Measurements from ENCODE around the gene MAP4K3.

Gene MAP4K3

DNA sequence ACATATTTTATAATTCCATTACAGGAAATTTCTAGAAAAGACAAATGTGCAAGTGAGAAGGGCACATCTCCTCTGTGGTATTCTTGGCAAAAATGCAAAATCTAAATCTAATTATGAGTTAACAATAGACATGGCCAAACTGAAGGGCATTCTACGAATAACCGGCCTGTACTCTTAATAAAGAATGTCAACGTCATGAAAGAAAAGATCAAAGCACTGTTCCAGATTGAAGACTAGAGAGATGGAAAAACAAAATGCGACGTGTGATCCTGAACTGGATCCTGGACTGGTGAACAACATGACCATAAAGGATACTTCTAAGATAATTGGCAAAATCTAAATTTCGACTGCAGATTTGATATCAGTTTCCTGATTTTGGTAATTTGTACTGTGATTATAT lies 196.3 kb downstream of the MAP4K3 start:
- H3K27ac ChIP-seq (replicated peaks) = no peak overlapping the region
- TF ChIP-seq CTCF (IDR thresholded peaks at IDR 0.05; ENCODE audit: insufficient read depth, low read length) (no peak), SPI1 (IDR thresholded peaks at IDR 0.05; ENCODE audit: borderline replicate concordance, low read depth) (no peak), GABPA (IDR thresholded peaks at IDR 0.05; ENCODE audit: low read depth) (no peak), POLR2AphosphoS5 (IDR thresholded peaks at IDR 0.05; ENCODE audit: low read depth) (no peak)
- TF ChIP-seq, protein P1, sequence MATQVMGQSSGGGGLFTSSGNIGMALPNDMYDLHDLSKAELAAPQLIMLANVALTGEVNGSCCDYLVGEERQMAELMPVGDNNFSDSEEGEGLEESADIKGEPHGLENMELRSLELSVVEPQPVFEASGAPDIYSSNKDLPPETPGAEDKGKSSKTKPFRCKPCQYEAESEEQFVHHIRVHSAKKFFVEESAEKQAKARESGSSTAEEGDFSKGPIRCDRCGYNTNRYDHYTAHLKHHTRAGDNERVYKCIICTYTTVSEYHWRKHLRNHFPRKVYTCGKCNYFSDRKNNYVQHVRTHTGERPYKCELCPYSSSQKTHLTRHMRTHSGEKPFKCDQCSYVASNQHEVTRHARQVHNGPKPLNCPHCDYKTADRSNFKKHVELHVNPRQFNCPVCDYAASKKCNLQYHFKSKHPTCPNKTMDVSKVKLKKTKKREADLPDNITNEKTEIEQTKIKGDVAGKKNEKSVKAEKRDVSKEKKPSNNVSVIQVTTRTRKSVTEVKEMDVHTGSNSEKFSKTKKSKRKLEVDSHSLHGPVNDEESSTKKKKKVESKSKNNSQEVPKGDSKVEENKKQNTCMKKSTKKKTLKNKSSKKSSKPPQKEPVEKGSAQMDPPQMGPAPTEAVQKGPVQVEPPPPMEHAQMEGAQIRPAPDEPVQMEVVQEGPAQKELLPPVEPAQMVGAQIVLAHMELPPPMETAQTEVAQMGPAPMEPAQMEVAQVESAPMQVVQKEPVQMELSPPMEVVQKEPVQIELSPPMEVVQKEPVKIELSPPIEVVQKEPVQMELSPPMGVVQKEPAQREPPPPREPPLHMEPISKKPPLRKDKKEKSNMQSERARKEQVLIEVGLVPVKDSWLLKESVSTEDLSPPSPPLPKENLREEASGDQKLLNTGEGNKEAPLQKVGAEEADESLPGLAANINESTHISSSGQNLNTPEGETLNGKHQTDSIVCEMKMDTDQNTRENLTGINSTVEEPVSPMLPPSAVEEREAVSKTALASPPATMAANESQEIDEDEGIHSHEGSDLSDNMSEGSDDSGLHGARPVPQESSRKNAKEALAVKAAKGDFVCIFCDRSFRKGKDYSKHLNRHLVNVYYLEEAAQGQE (IDR thresholded peaks at IDR 0.05; ENCODE audit: insufficient replicate concordance, low read depth) = no peak
- H3K27me3 ChIP-seq (ENCODE audit: insufficient read depth, poor library complexity, severe bottlenecking) = no peaks in the 10 kb centered on the region
- no peak overlapping the region for H3K4me3 ChIP-seq (replicated peaks; ENCODE audit: insufficient read depth, low read length)
- DNase-seq (ENCODE audit: low read depth in 1 of 2, low spot score in 1 of 2) = no peak

DNA sequence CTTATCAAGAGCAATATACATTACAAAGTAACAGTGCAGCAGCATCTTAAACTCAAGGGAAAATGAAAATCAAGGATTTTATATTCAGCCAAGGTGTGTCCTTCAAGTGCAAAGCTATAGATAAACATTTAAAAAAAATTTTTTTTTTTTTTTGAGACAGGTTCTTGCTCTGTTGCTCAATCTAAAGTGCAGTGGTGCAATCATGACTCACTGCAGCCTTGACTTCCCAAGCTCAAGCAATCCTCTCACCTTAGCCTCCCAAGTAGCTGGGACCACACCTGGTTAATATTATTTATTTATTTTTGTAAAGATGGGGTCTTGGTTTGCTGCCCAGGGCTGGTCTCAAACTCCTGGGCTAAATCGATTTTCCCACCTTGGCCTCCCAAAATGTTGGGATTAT lies 202.3 kb downstream of the MAP4K3 start:
- Histone ChIP-seq H3K27ac (replicated peaks) (no peak overlapping the region), H3K27me3 (ENCODE audit: insufficient read depth, poor library complexity, severe bottlenecking) (no peaks in the 10 kb centered on the region), H3K4me3 (replicated peaks; ENCODE audit: insufficient read depth, low read length) (no peak overlapping the region)
- TF ChIP-seq GABPA (IDR thresholded peaks at IDR 0.05; ENCODE audit: low read depth) (no peak), SPI1 (IDR thresholded peaks at IDR 0.05; ENCODE audit: borderline replicate concordance, low read depth) (no peak), POLR2AphosphoS5 (IDR thresholded peaks at IDR 0.05; ENCODE audit: low read depth) (no peak), CTCF (IDR thresholded peaks at IDR 0.05; ENCODE audit: insufficient read depth, low read length) (no peak)
- TF ChIP-seq, protein P1 (IDR thresholded peaks at IDR 0.05; ENCODE audit: insufficient replicate concordance, low read depth) = no peak
- DNase-seq (ENCODE audit: low read depth in 1 of 2, low spot score in 1 of 2) = peak in 1 of 2 experiments; percentile 42

GRCh38 chr2:39232141-39232540 lies 204.9 kb downstream of the MAP4K3 start:
- Histone ChIP-seq H3K27ac (replicated peaks) (no peak overlapping the region), H3K4me3 (replicated peaks; ENCODE audit: insufficient read depth, low read length) (no peak overlapping the region), H3K27me3 (ENCODE audit: insufficient read depth, poor library complexity, severe bottlenecking) (no peaks in the 10 kb centered on the region)
- no peak for TF ChIP-seq SPI1 (IDR thresholded peaks at IDR 0.05; ENCODE audit: borderline replicate concordance, low read depth)
- no peak for TF ChIP-seq POLR2AphosphoS5 (IDR thresholded peaks at IDR 0.05; ENCODE audit: low read depth)
- TF ChIP-seq GABPA (IDR thresholded peaks at IDR 0.05; ENCODE audit: low read depth) = no peak
- no peak for TF ChIP-seq CTCF (IDR thresholded peaks at IDR 0.05; ENCODE audit: insufficient read depth, low read length)
- TF ChIP-seq, protein P1 (IDR thresholded peaks at IDR 0.05; ENCODE audit: insufficient replicate concordance, low read depth) = no peak
- DNase-seq (ENCODE audit: low read depth in 1 of 2, low spot score in 1 of 2) = no peak

All from HL-60 (cell line).